Stimulated activated CD4-positive, alpha-beta T cell treated with anti-CD3 and anti-CD28 coated beads, Interleukin-2, amount 100 ng/mL, for 24 hours (primary cell): ENCODE measurements around the gene FKBP1A.

ENCODE experiments used
- DNase-seq, 2 donors: peaks; one replicate each; pipeline ENCODE4 v3.0.0-alpha.2; 2020

FKBP1A gene

GRCh38 chr20:1383623-1384404 lies 9.0 kb downstream of the FKBP1A start:
- DNase-seq: no peak

DNA sequence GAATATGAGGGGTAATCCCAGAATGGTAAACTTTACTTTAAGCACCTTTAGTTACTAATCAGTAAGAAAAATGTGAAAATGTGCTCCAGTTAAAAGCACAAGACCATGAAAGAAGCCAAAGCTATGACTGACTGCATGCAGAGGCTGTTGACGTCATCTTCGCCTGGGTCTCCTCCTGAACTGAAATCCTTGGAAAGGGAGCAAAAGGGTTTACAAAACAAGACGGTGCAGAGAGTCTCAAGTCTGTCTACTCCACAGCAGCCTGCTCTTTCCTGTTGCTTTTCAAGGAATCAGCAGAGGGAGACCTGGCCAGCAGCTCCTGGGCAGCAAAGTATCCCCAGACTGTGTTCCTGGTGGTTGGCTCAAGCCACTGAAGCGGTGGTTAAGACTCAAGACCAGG lies 10.2 kb downstream of the FKBP1A start:
- no peak for DNase-seq

DNA sequence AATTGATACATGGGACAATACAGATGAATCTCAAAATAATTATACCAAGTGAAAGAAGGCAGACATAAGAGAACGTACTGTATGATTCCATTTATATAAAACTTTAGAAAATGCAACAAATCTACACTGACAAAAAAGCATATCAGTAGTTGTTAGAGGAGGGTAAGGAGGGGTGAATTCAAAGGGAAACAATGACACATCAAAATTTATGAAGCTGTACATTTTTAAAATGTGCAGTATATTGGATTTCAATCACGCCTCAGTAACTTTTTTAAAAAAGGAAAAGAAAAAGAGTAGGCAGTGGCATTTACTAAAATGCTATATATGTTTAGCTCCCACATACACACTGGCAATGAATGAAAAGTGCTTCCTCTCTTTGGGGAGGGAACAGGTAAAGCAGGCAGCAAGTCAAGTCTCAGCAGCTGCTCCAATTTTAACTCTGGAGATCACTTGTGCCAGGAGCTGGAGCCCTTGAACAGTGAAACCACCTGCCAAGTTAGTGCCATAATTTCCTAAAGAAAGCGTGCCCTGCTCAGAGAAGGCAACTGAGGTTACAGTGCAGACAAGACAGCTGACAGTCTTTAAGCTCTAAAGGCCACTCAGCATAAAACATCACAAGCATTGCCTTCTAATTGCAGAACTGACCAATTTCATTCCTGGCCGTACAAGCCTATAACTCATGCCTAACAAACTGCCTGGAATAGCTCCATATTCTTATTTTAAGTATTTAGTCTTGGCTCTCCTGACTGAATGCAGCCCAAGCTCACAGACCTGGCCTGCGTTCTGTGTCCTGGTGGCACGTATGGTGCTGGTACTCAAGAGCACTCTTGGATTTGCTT lies 10.9 kb downstream of the FKBP1A start:
- DNase-seq: no peak

- DNase-seq: no peak
Measured at GRCh38 chr20:1378735-1379125, 14.1 kb downstream of the FKBP1A start.

GRCh38 chr20:1377984-1378734 lies 14.7 kb downstream of the FKBP1A start:
- DNase-seq: no peak

- no peak for DNase-seq
Measured at GRCh38 chr20:1377341-1377871, 15.4 kb downstream of the FKBP1A start.

DNA sequence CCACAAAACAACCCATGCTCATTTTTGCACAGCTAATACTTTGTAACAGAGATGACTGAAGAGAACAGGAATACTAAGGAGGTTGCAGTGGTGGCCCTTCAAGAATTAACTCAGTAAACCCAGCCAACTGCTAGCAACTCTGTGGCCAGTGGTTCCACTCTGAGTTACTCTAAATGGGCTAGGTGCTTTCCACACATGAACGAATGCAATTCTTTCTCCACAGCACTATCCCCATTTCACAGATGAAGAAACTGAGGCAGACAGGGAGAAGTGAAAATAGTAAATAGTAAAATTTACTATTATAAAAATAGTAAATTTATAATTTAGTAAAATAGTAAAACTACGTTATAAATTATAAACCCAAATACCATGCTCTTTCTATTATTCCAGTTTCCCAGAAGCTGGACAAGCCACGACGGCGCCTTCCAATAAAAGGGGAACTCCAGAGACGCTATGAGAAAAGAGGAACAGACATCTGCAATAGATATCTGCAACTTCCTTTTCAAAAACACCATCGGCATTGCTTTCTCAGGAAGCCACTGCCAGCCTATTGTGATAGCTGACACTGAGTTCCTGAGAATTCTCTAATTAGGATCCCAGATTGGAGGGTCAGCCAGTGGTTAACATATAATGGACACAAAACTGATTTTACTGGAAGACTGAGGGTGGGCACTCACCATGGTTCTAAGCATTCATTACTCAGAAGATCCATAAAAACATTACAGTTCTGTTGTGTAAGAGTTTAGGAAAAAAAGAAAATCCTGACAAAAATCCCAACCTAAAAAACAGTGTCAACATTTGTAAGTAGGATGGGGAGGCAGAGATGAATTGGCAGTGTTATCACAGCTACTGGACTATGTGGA lies 16.2 kb downstream of the FKBP1A start:
- DNase-seq: no peak

DNA sequence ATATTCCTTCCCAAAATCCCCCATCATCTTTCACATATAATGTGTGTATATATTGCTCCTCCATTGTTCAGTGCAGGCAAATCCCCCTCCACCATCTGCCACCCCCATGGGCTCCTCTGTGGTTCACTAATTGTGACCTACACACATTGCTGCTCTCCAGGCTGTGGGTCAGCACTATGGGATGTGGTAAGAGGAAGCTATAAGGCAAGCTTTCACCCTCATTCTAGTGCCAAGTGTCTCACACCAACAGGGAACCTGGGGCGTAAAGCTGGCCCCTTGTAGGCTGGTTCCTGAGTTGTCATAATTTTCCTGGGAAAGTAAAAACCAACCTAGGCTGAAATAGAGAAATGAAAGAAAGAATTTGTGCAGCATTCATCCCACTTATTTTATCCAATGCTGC lies 16.8 kb downstream of the FKBP1A start:
- no peak for DNase-seq

GRCh38 chr20:1375515-1375914 lies 17.3 kb downstream of the FKBP1A start:
- no peak for DNase-seq

DNA sequence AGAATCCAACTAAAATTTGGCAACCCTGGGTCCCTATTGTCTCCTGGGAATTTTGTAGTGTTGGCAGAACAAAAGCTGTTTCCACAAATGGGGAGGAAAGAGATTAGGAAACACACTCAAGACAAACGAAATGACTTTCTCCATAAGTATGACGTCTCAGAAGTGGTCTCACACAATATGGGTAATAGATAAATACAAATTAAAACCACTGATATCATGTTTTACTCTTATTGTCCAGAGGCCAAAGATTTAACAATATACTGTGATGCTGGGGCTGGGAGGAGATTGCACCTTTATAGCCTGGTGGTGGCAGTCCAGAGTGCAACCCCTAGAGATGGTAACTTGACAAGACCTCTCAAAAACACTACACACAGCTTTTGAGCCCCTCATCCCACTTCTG lies 18.6 kb downstream of the FKBP1A start:
- no peak for DNase-seq

DNA sequence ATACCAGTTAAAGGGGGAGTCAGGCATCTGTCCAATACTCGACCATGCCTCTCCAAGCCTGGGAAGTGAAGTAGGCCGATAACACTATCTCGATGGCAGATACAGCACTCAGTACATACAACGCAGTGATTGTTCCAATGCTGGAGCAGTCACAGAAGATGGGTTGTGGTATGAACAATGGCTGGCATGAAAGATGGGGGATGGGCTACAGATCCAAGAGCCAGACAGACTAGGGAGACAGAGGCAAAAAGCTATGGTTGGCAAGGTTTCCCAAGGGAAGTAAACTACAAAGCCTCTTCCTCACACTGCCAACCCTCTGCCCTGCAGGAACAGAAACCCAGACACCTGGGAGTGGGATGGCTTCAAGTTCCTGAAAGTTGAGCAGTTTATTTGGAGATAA lies 19.2 kb downstream of the FKBP1A start:
- no peak for DNase-seq

DNA sequence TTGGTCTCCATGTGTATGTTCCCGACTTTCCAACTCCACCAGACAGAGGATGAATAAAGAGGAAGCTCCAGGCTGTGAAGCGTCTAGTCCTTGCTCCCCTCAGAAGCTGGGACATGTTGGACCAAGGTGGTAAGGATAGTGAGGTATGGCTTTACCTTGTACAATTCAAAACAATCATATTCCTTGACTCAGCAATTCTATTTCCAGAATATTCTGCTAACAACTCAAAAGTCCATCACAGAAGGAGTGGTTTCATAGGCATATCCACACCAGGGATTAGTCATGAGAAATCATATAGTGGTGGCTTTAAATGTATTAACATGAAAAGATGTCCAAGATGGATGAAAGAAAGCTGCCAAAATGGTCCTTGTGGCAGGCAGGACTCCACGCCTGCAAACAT lies 19.8 kb downstream of the FKBP1A start:
- no peak for DNase-seq

- DNase-seq: no peak
Measured at GRCh38 chr20:1371830-1372539, 20.9 kb downstream of the FKBP1A start.

- DNase-seq: no peak
Measured at GRCh38 chr20:1371202-1371782, 21.6 kb downstream of the FKBP1A start.

DNA sequence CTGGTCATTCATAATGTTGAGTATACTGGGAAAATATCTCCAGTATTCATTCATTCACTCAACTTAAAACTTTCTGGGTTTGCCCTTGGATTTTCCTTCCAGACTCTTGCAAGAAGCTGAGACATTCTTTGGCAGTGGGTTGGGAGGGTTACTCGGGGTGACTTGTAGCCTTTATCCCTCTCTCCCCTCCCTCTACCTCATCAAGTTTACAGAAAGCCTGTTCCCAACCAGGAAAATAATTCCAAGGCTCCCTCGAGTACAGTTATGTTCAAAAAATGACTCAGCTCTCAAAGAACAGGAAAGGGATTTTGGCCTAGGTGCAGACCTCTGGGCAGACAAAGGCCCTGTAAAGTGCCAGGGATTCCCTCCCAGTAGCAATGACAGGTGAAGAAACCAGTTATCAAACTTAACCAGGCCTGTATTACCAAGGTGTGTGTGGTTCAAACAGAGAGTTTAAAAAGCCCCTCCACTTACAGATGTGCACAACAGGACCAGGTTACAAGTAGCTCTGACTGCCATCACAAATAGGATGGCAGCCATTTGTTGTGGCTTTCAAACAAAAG lies 22.2 kb downstream of the FKBP1A start:
- DNase-seq: no peak

GRCh38 chr20:1369970-1370369 lies 22.9 kb downstream of the FKBP1A start:
- no peak for DNase-seq

DNA sequence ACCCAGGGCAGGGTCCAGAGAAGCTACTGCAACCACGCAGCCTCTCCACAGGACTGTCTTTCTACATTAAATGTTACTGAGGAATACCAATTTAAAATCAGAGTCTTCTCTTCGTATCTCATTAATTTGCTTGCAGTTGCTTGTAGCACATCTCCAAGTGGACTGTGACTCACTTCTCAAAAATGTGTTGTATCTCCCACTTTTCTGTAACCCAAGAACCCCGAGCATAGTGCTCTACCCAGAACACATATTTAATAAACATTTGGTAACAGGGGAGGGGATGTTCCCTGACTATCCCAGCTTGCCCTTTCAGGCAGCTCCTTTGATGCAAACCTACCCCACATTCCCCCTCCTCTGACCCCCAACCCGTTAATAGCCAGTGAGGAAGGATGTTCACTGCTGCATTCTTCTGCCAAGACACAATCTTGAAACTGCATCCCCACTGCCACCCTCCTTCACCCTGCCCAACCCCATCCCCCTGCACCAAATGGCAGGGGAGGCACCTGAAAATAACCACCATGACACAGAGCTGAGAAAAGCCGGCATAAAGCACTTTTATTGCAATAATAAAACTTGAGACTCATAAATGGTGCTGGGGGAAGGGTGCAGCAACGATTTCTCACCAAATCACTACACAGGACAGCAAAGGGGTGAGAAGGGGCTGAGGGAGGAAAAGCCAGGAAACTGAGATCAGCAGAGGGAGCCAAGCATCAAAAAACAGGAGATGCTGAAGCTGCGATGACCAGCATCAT lies 24.2 kb downstream of the FKBP1A start:
- no peak for DNase-seq

GRCh38 chr20:1367479-1367878 lies 25.4 kb downstream of the FKBP1A start:
- no peak for DNase-seq

DNA sequence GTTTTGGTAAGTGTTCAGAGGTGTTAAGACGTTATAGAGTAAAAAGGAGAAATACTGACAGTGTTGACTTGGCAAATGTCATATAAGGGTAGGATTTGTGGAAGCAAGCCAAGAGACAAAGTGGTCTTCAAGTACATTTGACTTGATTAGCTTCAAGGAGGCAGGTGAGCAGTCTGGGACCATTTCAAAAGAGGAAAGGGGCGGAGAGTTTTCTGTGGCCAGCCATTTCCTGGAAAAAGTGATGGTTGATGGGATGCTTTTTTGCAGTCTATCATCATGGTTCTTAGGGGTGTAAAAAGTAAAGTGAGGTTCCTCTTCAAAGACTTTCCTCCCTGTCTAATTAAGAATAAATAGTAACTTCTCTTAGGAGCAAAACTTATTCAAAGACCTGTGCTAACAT lies 28.7 kb downstream of the FKBP1A start:
- DNase-seq: no peak

- no peak for DNase-seq
Measured at GRCh38 chr20:1363522-1363921, 29.3 kb downstream of the FKBP1A start.
